Prostate gland (tissue), 2 donors: Measurements from ENCODE around the gene DNMT3B. TPM values are rescaled to one million over a fixed set of nuclear protein-coding genes. Genes with fewer than 3 reads are reported as not detected.

Experiments
- DNase-seq: peaks from one replicate; pipeline ENCODE4 v3.0.0-alpha.2; 2019; ENCODE audit warnings: low spot score
- H3K27ac ChIP-seq, 2 donors: fragments of 200-600 bp; sonication (generic); 2 replicates each; pipeline ENCODE4 v1.5.1; 2017 to 2019
- H3K27me3 ChIP-seq: fragments of 200-600 bp; sonication (generic); replicated peaks from 2 replicates; pipeline ENCODE4 v1.5.1; 2019; ENCODE audit not compliant: insufficient read depth
- H3K36me3 ChIP-seq, 2 donors: fragments of 200-600 bp; sonication (generic); 1 replicate in 1 of 2; 2 replicates in 1 of 2; pipeline versions ENCODE4 v1.5.1 to v1.8.1; 2017 to 2019
- H3K4me1 ChIP-seq: fragments of 200-600 bp; sonication (generic); replicated peaks from 2 replicates; pipeline ENCODE4 v1.5.1; 2019
- H3K4me3 ChIP-seq, 2 donors: fragments of 200-600 bp; sonication (generic); 2 replicates each; pipeline ENCODE4 v1.5.1; 2017 to 2019
- H3K9me3 ChIP-seq: fragments of 200-600 bp; sonication (generic); 2 replicates; pipeline ENCODE4 v1.5.1; 2017
- CTCF ChIP-seq, 4 experiments: fragments of 200-600 bp in 2 of 4; fragments of 450-650 bp in 2 of 4; sonication (generic) in 2 of 4; IDR thresholded peaks; 1 replicate in 3 of 4; 2 replicates in 1 of 4; pipeline ENCODE4 v1.5.1; 2016 to 2019; ENCODE audit warnings: antibody characterized with exemption in 4 of 4, mild to moderate bottlenecking in 2 of 4, moderate library complexity in 2 of 4
- POLR2A ChIP-seq: fragments of 450-650 bp; IDR thresholded peaks from one replicate; pipeline ENCODE4 v1.6.1; 2016; ENCODE audit warnings: antibody characterized with exemption, mild to moderate bottlenecking
- POLR2AphosphoS5 ChIP-seq: sonication (generic); formaldehyde crosslinking; IDR thresholded peaks from one replicate; pipeline ENCODE4 v1.6.1; 2017; ENCODE audit warnings: antibody characterized with exemption
- WGBS: methylation state at CpG from one replicate; pipeline ENCODE4 v1.1.5; 2018; 5-methylcytosine and 5-hydroxymethylcytosine counted together
- intact Hi-C: fragments of 100-400 bp; cut with DNase I; formaldehyde crosslinking; loops from one replicate; pipeline ENCODE4 v1.14.2; 2022
- total RNA-seq, 2 donors: library from RNA; depleted of rRNA; stranded (reverse); fragments of >200 nt; gene quantifications; one replicate each; pipeline ENCODE4 v1.1.0, GENCODE V29; 2016

Gene DNMT3B
- total RNA-seq, 2 donors from 2014 or later = 0.41 to 11.5 TPM

GRCh38 chr20:32810941-32811340 lies 48.8 kb downstream of the DNMT3B start:
- Histone ChIP-seq H3K36me3 (no peaks in the 10 kb centered on the region), H3K27me3 (no peaks in the 10 kb centered on the region), H3K4me1 (no peaks in the 10 kb centered on the region), H3K9me3 (no peaks in the 10 kb centered on the region), H3K4me3 (no peak overlapping the region), H3K27ac (no peak overlapping the region)
- 85% methylated on average over 5 of the region's 5 CpGs for WGBS
- TF ChIP-seq POLR2A (no peak), POLR2AphosphoS5 (no peak), CTCF (IDR thresholded peaks at IDR 0.05) (no peak)
- intact Hi-C loops = no loop called here
- DNase-seq = no peak

- WGBS = 91% methylated on average over 6 of the region's 6 CpGs
Observed at GRCh38 chr20:32811886-32812285, 49.7 kb downstream of the DNMT3B start.

GRCh38 chr20:32819992-32820697 lies 58.0 kb downstream of the DNMT3B start:
- Histone ChIP-seq H3K4me3 (peak overlapping the region; percentile 79 to 86), H3K27ac (peak overlapping the region; percentile 95 to 96), H3K4me1 (peaks cover 10% of the 10 kb centered on the region), H3K9me3 (no peaks in the 10 kb centered on the region), H3K36me3 (no peaks in the 10 kb centered on the region), H3K27me3 (no peaks in the 10 kb centered on the region)
- peak; percentile 32 for TF ChIP-seq POLR2A
- TF ChIP-seq CTCF (IDR thresholded peaks at IDR 0.05) = peak in 1 of 4 experiments; percentile 10
- TF ChIP-seq POLR2AphosphoS5 = no peak
- DNase-seq = peak; percentile 61
- WGBS = 0% methylated on average over 17 of the region's 58 CpGs
- intact Hi-C loops = no loop called here

More at GRCh38 chr20:32811886-32812285, 49.7 kb downstream of the DNMT3B start:
- no peaks in the 10 kb centered on the region for H3K27me3 ChIP-seq
- DNase-seq = no peak
- no peaks in the 10 kb centered on the region for H3K4me1 ChIP-seq
- H3K4me3 ChIP-seq = no peak overlapping the region
- TF ChIP-seq POLR2AphosphoS5 (no peak), POLR2A (no peak), CTCF (IDR thresholded peaks at IDR 0.05) (no peak)
- no peaks in the 10 kb centered on the region for H3K36me3 ChIP-seq
- H3K27ac ChIP-seq = no peak overlapping the region
- H3K9me3 ChIP-seq = no peaks in the 10 kb centered on the region
- intact Hi-C loops = no loop called here

GRCh38 chr20:32820698-32821377 lies 58.7 kb downstream of the DNMT3B start:
- no peak for DNase-seq
- intact Hi-C loops = no loop called here
- H3K27ac ChIP-seq = peak overlapping the region; percentile 95 to 96

More at GRCh38 chr20:32820698-32821377, 58.7 kb downstream of the DNMT3B start:
- H3K4me1 ChIP-seq = peaks cover 10% of the 10 kb centered on the region
- H3K9me3 ChIP-seq = no peaks in the 10 kb centered on the region
- H3K4me3 ChIP-seq = peak overlapping the region; percentile 79 to 86
- H3K36me3 ChIP-seq = no peaks in the 10 kb centered on the region
- 76% methylated on average over 25 of the region's 25 CpGs for WGBS
- TF ChIP-seq POLR2AphosphoS5 = no peak
- TF ChIP-seq POLR2A = no peak
- TF ChIP-seq CTCF (IDR thresholded peaks at IDR 0.05) = no peak
- no peaks in the 10 kb centered on the region for H3K27me3 ChIP-seq
